OCI-M2 (cell line): ENCODE data around the gene COL4A5.

Experiments used
- DNase-seq: peaks from one replicate; lab custom pipeline; 2025; ENCODE audit not compliant: unreplicated experiment; lab: John Stamatoyannopoulos, UW

Gene COL4A5

DNA sequence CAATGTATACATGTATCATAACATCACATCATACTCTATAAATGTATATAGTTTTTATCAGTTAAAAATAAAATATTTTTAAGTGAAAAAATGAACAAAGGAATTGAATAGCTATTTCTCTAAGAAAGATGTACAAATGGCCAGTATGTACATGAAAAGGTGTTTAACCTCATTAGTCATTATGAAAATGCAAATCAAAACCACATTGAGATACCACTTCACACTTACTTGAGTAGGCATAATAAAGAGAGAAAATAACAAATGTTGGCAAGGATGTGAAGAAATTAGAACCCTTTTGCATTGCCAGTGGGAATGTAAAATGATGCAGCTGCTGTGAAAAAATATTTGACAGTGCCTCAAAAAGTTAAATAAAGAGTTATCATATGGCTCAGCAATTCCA lies 201.2 kb downstream of the COL4A5 start:
- no peak for DNase-seq

- no peak for DNase-seq
Observed at GRCh38 chrX:108641589-108642272, 202.1 kb downstream of the COL4A5 start.

DNA sequence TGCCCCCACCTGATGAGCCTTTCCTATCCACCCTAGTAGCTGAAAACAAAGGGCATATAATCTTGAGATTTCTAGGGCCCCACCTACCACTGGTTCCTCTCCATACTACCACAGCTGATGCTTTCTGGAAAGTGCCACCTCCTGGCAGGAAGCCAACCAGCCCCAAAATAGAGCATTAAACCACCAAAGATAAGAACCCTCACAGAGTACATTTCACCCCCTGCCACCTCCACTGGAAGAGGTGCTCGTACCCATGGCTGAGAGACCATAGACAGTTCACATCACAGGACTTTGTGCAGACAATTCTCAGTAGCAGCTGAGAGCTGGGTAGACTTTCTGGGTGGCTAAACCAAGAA lies 202.6 kb downstream of the COL4A5 start:
- no peak for DNase-seq

- no peak for DNase-seq
Observed at GRCh38 chrX:108664701-108665100, 225.1 kb downstream of the COL4A5 start.

GRCh38 chrX:108666101-108666500 lies 226.5 kb downstream of the COL4A5 start:
- DNase-seq = no peak

- DNase-seq = no peak
Observed at GRCh38 chrX:108671526-108671925, 231.9 kb downstream of the COL4A5 start.

GRCh38 chrX:108696690-108697089 lies 257.1 kb downstream of the COL4A5 start:
- no peak for DNase-seq

DNA sequence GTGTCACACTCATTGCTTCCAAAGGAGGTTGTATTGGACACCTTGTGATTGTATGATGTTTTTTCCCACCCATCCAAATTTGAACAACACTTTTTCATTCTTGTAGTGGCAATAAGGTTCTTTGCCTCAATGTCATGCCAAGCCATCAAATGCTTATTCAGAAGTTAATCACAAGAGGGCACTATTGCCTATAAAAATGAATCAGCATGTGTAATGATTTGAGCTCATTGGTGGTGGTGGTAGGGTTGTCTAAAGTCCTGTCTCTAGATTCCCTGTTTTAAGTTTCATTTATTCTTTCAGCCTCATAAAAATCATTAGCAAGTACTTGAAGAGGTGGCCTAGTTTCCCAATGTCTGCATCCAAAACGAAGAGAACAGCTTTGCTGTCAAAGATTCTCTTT lies 259.7 kb downstream of the COL4A5 start:
- DNase-seq = no peak

DNA sequence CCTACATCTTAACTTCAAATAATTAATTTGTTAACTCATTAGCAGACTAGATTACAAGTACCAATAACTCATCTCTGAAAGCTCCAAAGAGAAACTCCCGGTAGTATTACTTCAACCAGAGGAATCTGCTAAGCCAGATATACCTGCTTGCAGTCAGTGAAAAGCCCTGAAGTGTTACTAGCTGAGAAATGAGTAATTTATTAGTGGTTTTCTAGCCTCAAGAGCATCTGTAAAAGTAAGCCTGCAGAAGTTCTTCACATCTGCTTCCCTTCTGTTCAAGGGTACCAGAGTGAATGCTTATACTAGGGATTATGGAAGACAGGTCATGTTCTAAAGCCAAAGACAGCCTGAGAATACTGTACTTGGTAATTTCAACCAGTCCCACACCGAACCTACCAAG lies 262.0 kb downstream of the COL4A5 start:
- no peak for DNase-seq

DNA sequence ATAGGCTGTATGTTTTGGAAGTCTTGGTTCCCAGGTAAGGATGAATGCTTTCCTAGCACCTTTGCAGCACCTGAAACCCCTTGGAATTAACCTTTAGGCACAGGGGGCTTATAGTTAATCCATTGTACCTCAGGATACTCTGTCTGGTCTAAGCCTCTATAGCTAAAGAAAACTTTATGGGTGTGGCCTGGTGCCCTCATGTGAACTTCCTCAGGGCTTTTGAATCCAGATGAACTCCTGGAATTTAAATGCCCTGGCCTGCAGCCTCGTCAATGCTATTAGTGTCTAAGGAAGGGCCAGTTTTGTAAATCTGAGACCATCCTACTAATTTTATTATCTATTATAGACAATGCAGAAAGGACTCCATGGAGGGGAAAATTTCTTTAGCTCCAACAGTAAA lies 262.9 kb downstream of the COL4A5 start:
- DNase-seq = no peak

GRCh38 chrX:108704839-108705238 lies 265.2 kb downstream of the COL4A5 start:
- DNase-seq = no peak

DNA sequence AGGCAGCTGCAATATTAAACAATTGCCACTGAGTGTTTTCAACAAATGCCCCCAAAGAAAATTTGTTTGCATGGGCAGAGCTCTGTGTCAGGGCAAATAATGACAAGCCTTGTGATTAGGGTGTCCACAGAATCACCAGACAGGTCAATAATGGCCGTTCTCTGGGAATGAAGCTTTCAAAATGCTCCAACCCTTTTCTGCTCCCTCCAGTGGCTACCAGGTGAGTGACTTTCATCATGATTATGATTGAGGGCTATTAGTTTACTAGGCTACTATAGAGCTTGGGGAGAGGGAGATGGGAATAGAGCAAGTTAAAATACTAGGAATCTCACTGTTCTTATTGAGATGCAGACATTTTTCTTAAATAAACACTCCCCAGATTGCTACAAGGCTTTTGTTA lies 273.2 kb downstream of the COL4A5 start:
- DNase-seq = no peak

DNA sequence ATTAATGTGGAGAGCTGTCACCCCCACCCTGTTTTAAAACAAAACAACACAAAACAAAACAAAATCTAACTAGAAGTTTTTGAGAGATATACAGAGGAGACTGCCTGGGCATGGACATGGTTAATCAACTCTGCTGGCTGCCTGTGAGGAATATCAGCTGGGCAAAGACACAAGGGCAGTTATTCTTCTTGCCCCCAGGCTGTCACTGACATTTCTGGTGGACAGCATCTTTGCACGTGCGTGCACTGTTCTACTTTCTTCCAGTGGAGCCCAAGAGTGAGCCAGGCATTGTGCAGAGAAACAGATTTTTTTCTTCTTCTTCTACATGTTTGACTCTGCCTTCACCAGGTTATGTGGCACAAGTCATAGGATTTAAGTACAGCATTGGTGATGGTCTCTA lies 282.9 kb downstream of the COL4A5 start:
- no peak for DNase-seq

GRCh38 chrX:108726748-108727147 lies 287.1 kb downstream of the COL4A5 start:
- no peak for DNase-seq

GRCh38 chrX:108731153-108731552 lies 291.5 kb downstream of the COL4A5 start:
- DNase-seq = no peak

GRCh38 chrX:108732630-108733321 lies 293.1 kb downstream of the COL4A5 start:
- DNase-seq = no peak

- DNase-seq = no peak
Observed at GRCh38 chrX:108734426-108734825, 294.8 kb downstream of the COL4A5 start.

DNA sequence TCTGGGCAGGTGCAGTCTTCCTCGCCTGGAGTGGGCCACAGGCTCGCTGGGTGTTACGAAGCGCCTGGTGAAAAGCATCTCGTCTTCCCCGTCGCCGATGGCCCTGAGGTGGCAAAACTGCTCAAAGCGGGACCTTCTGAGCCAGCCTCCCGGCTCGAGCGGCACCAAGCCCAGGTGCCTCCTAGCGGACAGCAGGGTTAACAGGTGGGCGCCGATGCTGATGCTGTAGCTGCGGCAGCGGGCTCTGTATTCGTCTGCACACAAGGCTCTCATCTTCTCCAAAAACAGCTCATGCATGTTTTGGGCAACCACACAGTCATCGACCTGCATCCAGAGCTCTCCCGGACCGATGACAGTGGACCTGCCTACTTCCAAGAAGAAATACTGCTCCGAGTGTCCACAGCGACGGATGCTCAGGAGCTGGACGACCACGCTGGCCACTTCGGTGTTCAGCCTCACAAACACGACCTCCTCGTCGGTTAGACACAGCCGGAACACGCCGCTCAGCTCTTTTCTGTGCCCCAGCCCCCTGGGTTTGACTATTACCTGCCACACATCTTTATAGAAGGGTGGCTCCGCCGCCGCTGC lies 295.5 kb downstream of the COL4A5 start:
- no peak for DNase-seq

- no peak for DNase-seq
Observed at GRCh38 chrX:108735679-108736508, 296.3 kb downstream of the COL4A5 start.

DNA sequence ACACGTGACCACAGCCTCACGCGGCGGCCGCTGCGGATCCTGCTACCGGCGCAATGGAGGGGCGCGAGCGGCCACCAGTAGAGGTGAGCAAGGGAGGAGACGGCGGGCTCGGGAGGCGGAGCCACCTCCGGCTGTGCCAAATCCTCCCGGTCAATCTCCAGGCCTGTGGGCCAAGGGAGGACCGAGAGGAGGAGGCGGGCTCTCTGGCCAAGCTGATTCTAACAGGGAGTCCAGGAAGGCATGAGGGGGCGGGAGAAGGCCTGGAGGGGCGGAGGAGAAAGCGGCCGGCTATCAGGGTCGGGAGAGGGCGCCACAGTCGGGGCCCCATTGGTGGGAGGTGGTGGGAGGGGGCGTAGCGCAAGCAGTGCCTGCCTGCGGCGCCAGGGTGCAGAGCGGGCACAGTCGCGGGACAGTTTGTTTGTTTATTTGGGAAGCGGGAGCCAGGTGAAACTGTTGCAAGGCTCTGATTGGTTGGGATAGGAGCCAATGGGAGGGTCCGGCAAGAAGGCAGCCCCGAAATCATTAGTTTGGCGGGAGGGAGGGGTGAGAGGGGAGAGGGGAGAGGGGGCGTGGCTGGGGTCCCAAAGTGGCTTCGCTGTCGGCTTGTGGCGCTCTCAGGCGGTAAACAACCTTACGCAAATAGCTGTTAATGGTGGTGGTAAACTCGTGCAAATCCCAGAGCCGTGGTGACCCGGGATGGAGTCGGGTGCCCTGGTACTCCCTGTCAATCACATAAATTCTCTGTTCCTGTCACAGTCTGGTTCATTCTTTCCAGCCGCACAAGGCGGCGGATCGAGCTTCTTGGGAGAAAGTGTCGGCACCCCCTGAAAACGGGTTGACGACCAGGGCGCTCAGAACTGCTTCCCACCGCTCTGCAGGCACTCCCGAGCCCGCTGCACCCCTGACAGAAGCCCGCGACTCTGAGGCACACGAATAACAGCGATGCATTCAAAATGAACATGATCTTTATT lies 297.2 kb downstream of the COL4A5 start, which contains the start of gene IRS4:
IRS4 (minus strand) TSS at position 55 of the 971 bp plus-strand sequence.
- DNase-seq = no peak
